Measurements from ENCODE around the gene PIK3C2A. TPM values are rescaled to one million over a fixed set of nuclear protein-coding genes. Genes with fewer than 3 reads are reported as not detected.

PIK3C2A gene
- total and polyA plus RNA-seq, 7 donors = 6.0 to 72.6 (median 52.9) TPM

DNA sequence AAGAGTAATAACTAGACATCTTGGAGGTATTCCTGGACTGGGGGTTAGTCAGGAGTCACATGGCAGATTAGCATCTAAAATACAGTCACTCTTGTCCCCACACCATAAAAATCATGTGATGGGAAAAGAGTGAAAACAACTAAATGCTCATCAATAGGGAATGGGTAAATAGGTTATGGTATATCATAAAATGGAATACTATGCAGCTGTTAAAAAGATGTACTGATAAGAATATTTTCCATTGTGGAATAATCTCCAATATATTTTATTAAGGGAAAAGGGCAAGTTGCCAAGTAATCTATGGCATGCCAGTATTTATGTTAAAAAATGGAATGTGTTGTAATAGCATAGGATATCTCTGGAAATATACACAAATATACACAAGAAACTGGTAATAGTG lies 6.6 kb upstream of the PIK3C2A start:
- H3K27ac ChIP-seq = no peak overlapping the region
- no peaks in the 10 kb centered on the region for H3K9me3 ChIP-seq

GRCh38 chr11:17211286-17211685 lies 3.5 kb upstream of the PIK3C2A start:
- H3K9me3 ChIP-seq = no peaks in the 10 kb centered on the region
- H3K4me1 ChIP-seq = peaks cover 0 to 21% (median 15%) of the 10 kb centered on the region in 4 donors
- H3K4me3 ChIP-seq = no peak overlapping the region
- DNase-seq = no peak
- WGBS, 2 donors = 66 to 89% methylated on average over 1 of the region's 1 CpG
- H3K27ac ChIP-seq = no peak overlapping the region
- no peaks in the 10 kb centered on the region for H3K27me3 ChIP-seq
- intact Hi-C loops (cut with DNase I) = no loop called here
- TF ChIP-seq POLR2A (IDR thresholded peaks at IDR 0.05) = no peak
- no peak for TF ChIP-seq CTCF (IDR thresholded peaks at IDR 0.05)
- TF ChIP-seq POLR2AphosphoS5 (IDR thresholded peaks at IDR 0.05) = no peak
- TF ChIP-seq EP300 (IDR thresholded peaks at IDR 0.05) = no peak
- H3K36me3 ChIP-seq = no peaks in the 10 kb centered on the region

More for the DNA sequence above, 6.6 kb upstream of the PIK3C2A start:
- DNase-seq = no peak
- TF ChIP-seq POLR2A (IDR thresholded peaks at IDR 0.05) (no peak), CTCF (IDR thresholded peaks at IDR 0.05) (no peak), EP300 (IDR thresholded peaks at IDR 0.05) (no peak), POLR2AphosphoS5 (IDR thresholded peaks at IDR 0.05) (no peak)
- intact Hi-C loops (cut with DNase I) = no loop called here
- H3K4me3 ChIP-seq = no peak overlapping the region
- no peaks in the 10 kb centered on the region for H3K36me3 ChIP-seq
- no peaks in the 10 kb centered on the region for H3K27me3 ChIP-seq
- peaks cover 0 to under 1% (median under 1%) of the 10 kb centered on the region in 4 donors for H3K4me1 ChIP-seq

DNA sequence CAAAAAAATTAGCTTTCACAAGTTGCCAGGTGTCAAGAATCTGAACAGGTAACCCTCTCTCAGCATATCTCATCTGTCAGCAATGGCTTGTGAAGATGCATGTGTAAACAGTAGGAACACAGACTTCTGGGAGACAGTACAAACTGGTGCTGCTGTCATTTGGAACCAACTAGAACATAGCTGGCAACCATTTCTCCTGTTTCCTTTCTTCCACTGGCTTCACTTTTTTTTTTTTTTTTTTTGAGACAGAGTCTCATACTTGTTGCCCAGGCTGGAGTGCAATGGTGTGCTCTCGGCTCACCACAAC lies 2.1 kb upstream of the PIK3C2A start:
- Histone ChIP-seq H3K27ac (peak overlapping the region in 3 of 4 donors; percentile 43 to 98 (median 94)), H3K27me3 (no peaks in the 10 kb centered on the region), H3K4me1 (peaks cover 0 to 27% (median 15%) of the 10 kb centered on the region in 4 donors), H3K9me3 (no peaks in the 10 kb centered on the region), H3K36me3 (no peaks in the 10 kb centered on the region), H3K4me3 (no peak overlapping the region)
- TF ChIP-seq EP300 (IDR thresholded peaks at IDR 0.05) (no peak), POLR2A (IDR thresholded peaks at IDR 0.05) (no peak), POLR2AphosphoS5 (IDR thresholded peaks at IDR 0.05) (no peak), CTCF (IDR thresholded peaks at IDR 0.05) (no peak)
- no peak for DNase-seq
- intact Hi-C loops (cut with DNase I) = loop anchor here (5.0 kb wide), 3 partner anchors 133 to 1377 kb away; partner anchors contain the start of genes NCR3LG1, RPS13 and UEVLD
- WGBS, 2 donors = 96% methylated on average over 1 of the region's 1 CpG

GRCh38 chr11:17208257-17208999 lies 642 bp upstream of the PIK3C2A start:
- no peak for DNase-seq
- 2 to 3% methylated on average over 26 of the region's 26 CpGs for WGBS, 2 donors
- TF ChIP-seq POLR2A (IDR thresholded peaks at IDR 0.05) (no peak), POLR2AphosphoS5 (IDR thresholded peaks at IDR 0.05) (no peak), CTCF (IDR thresholded peaks at IDR 0.05) (no peak), EP300 (IDR thresholded peaks at IDR 0.05) (no peak)
- Histone ChIP-seq H3K4me3 (peak overlapping the region; percentile 69 to 96 (median 80)), H3K27ac (peak overlapping the region; percentile 90 to 98 (median 94)), H3K9me3 (no peaks in the 10 kb centered on the region), H3K36me3 (no peaks in the 10 kb centered on the region), H3K27me3 (no peaks in the 10 kb centered on the region), H3K4me1 (peaks cover 0 to 27% (median 15%) of the 10 kb centered on the region in 4 donors)
- intact Hi-C loops (cut with DNase I) = loop anchor here (1.0 to 5.0 kb wide), 4 partner anchors 68 to 1379 kb away; partner anchors contain the start of genes NCR3LG1, NUCB2, RPS13 and UEVLD

All from sigmoid colon (tissue), 7 donors.